ENCODE results near the gene TXLNA. TPM values are rescaled to one million over a fixed set of nuclear protein-coding genes. Genes with fewer than 3 reads are reported as not detected.

Gene TXLNA
- polyA plus RNA-seq, 3 donors = 44.8 to 45.2 (median 44.9) TPM

- no peak for DNase-seq (ENCODE audit: low read depth in 3 of 3, low spot score in 2 of 3)
Observed at GRCh38 chr1:32182060-32182459, 2.6 kb downstream of the TXLNA start.

GRCh38 chr1:32184650-32185049 lies 5.2 kb downstream of the TXLNA start:
- DNase-seq (ENCODE audit: low read depth in 3 of 3, low spot score in 2 of 3) = no peak

- no peak for DNase-seq (ENCODE audit: low read depth in 3 of 3, low spot score in 2 of 3)
Observed at GRCh38 chr1:32186077-32186476, 6.6 kb downstream of the TXLNA start.

GRCh38 chr1:32186491-32186890 lies 7.0 kb downstream of the TXLNA start:
- no peak for DNase-seq (ENCODE audit: low read depth in 3 of 3, low spot score in 2 of 3)

- DNase-seq (ENCODE audit: low read depth in 3 of 3, low spot score in 2 of 3) = no peak
Observed at GRCh38 chr1:32187850-32188249, 8.4 kb downstream of the TXLNA start.

GRCh38 chr1:32192220-32192948 lies 12.9 kb downstream of the TXLNA start:
- DNase-seq (ENCODE audit: low read depth in 3 of 3, low spot score in 2 of 3) = no peak

- no peak for DNase-seq (ENCODE audit: low read depth in 3 of 3, low spot score in 2 of 3)
Observed at GRCh38 chr1:32194984-32195383, 15.5 kb downstream of the TXLNA start.

- DNase-seq (ENCODE audit: low read depth in 3 of 3, low spot score in 2 of 3) = no peak
Observed at GRCh38 chr1:32195531-32195930, 16.1 kb downstream of the TXLNA start.

- no peak for DNase-seq (ENCODE audit: low read depth in 3 of 3, low spot score in 2 of 3)
Observed at GRCh38 chr1:32195972-32196823, 16.7 kb downstream of the TXLNA start.

GRCh38 chr1:32197074-32197473 lies 17.6 kb downstream of the TXLNA start:
- no peak for DNase-seq (ENCODE audit: low read depth in 3 of 3, low spot score in 2 of 3)

- no peak for DNase-seq (ENCODE audit: low read depth in 3 of 3, low spot score in 2 of 3)
Observed at GRCh38 chr1:32197837-32198236, 18.4 kb downstream of the TXLNA start.

GRCh38 chr1:32198237-32199042 lies 19.0 kb downstream of the TXLNA start:
- DNase-seq (ENCODE audit: low read depth in 3 of 3, low spot score in 2 of 3) = no peak

GRCh38 chr1:32199043-32199716 lies 19.7 kb downstream of the TXLNA start:
- DNase-seq (ENCODE audit: low read depth in 3 of 3, low spot score in 2 of 3) = no peak

GRCh38 chr1:32199717-32200072 lies 20.2 kb downstream of the TXLNA start:
- no peak for DNase-seq (ENCODE audit: low read depth in 3 of 3, low spot score in 2 of 3)

- peak in 1 of 3 donors; percentile 56 for DNase-seq (ENCODE audit: low read depth in 3 of 3, low spot score in 2 of 3)
Observed at GRCh38 chr1:32200226-32201010, 20.9 kb downstream of the TXLNA start, which contains the start of gene CCDC28B. TSS of gene CCDC28B (plus strand) at chr1:32200595. CDS start at chr1:32201936, 1,341 bp downstream.

- DNase-seq (ENCODE audit: low read depth in 3 of 3, low spot score in 2 of 3) = peak in 1 of 3 donors; percentile 45
Observed at GRCh38 chr1:32201011-32201855, 21.8 kb downstream of the TXLNA start.

- peak in 1 of 3 donors; percentile 19 for DNase-seq (ENCODE audit: low read depth in 3 of 3, low spot score in 2 of 3)
Observed at GRCh38 chr1:32204943-32205361, 25.5 kb downstream of the TXLNA start.
